ENCODE results near the gene CHSY1. TPM values are rescaled to one million over a fixed set of nuclear protein-coding genes. Genes with fewer than 3 reads are reported as not detected.

CHSY1 gene
- total and polyA plus RNA-seq, 10 donors = 6.8 to 99.5 (median 52.8) TPM

GRCh38 chr15:101156509-101157159 lies 95.2 kb downstream of the CHSY1 start:
- intact Hi-C loops (cut with DNase I; ENCODE audit: low total_unique reads) = no loop called here
- no peak overlapping the region for H3K27ac ChIP-seq
- 68 to 83% (median 81%) methylated on average over 21 of the region's 21 CpGs for WGBS, 5 donors
- H3K4me3 ChIP-seq = peak overlapping the region in 1 of 8 donors; percentile 27
- no peaks in the 10 kb centered on the region for H3K36me3 ChIP-seq
- H3K4me1 ChIP-seq = peaks cover 0 to 18% (median 10%) of the 10 kb centered on the region in 6 donors
- no peaks in the 10 kb centered on the region for H3K9me3 ChIP-seq
- H3K27me3 ChIP-seq (replicated peaks in 1 of 7) = no peaks in the 10 kb centered on the region
- DNase-seq = peak; percentile 81
- TF ChIP-seq, protein P1, sequence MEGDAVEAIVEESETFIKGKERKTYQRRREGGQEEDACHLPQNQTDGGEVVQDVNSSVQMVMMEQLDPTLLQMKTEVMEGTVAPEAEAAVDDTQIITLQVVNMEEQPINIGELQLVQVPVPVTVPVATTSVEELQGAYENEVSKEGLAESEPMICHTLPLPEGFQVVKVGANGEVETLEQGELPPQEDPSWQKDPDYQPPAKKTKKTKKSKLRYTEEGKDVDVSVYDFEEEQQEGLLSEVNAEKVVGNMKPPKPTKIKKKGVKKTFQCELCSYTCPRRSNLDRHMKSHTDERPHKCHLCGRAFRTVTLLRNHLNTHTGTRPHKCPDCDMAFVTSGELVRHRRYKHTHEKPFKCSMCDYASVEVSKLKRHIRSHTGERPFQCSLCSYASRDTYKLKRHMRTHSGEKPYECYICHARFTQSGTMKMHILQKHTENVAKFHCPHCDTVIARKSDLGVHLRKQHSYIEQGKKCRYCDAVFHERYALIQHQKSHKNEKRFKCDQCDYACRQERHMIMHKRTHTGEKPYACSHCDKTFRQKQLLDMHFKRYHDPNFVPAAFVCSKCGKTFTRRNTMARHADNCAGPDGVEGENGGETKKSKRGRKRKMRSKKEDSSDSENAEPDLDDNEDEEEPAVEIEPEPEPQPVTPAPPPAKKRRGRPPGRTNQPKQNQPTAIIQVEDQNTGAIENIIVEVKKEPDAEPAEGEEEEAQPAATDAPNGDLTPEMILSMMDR (IDR thresholded peaks at IDR 0.05 in 8 of 11, conservative IDR thresholded peaks at IDR 0.05 in 3 of 11) = no peak

GRCh38 chr15:101156061-101156460 lies 95.8 kb downstream of the CHSY1 start:
- Histone ChIP-seq H3K4me3 (peak overlapping the region in 1 of 8 donors; percentile 27), H3K36me3 (no peaks in the 10 kb centered on the region), H3K27ac (no peak overlapping the region), H3K9me3 (no peaks in the 10 kb centered on the region), H3K4me1 (peaks cover 0 to 23% (median 14%) of the 10 kb centered on the region in 6 donors), H3K27me3 (replicated peaks in 1 of 7) (no peaks in the 10 kb centered on the region)
- peak; percentile 59 for DNase-seq
- intact Hi-C loops (cut with DNase I; ENCODE audit: low total_unique reads) = no loop called here
- WGBS, 5 donors = 86 to 96% (median 92%) methylated on average over 6 of the region's 6 CpGs
- TF ChIP-seq POLR2A (IDR thresholded peaks at IDR 0.05) (no peak), POLR2AphosphoS5 (IDR thresholded peaks at IDR 0.05) (no peak)
- TF ChIP-seq, protein P1 (IDR thresholded peaks at IDR 0.05 in 8 of 11, conservative IDR thresholded peaks at IDR 0.05 in 3 of 11) = no peak

GRCh38 chr15:101153801-101154656 lies 97.8 kb downstream of the CHSY1 start:
- DNase-seq = peak; percentile 56
- Histone ChIP-seq H3K27me3 (replicated peaks in 1 of 7) (no peaks in the 10 kb centered on the region), H3K27ac (no peak overlapping the region), H3K4me1 (peaks cover 4 to 35% (median 21%) of the 10 kb centered on the region in 6 donors), H3K9me3 (no peaks in the 10 kb centered on the region), H3K36me3 (no peaks in the 10 kb centered on the region), H3K4me3 (no peak overlapping the region)
- no peak for TF ChIP-seq POLR2A (IDR thresholded peaks at IDR 0.05)
- no peak for TF ChIP-seq POLR2AphosphoS5 (IDR thresholded peaks at IDR 0.05)
- TF ChIP-seq, protein P1 (IDR thresholded peaks at IDR 0.05 in 8 of 11, conservative IDR thresholded peaks at IDR 0.05 in 3 of 11) = no peak
- intact Hi-C loops (cut with DNase I; ENCODE audit: low total_unique reads) = no loop called here
- 81 to 93% (median 91%) methylated on average over 16 to 19 of the region's 19 CpGs for WGBS, 5 donors

GRCh38 chr15:101152914-101153313 lies 98.9 kb downstream of the CHSY1 start:
- Histone ChIP-seq H3K27me3 (replicated peaks in 1 of 7) (no peaks in the 10 kb centered on the region), H3K27ac (no peak overlapping the region), H3K36me3 (no peaks in the 10 kb centered on the region), H3K4me3 (no peak overlapping the region), H3K4me1 (peaks cover 4 to 41% (median 28%) of the 10 kb centered on the region in 6 donors), H3K9me3 (no peaks in the 10 kb centered on the region)
- TF ChIP-seq POLR2AphosphoS5 (IDR thresholded peaks at IDR 0.05) = peak in 1 of 3 donors; percentile 40
- TF ChIP-seq POLR2A (IDR thresholded peaks at IDR 0.05) = no peak
- TF ChIP-seq, protein P1 (IDR thresholded peaks at IDR 0.05 in 8 of 11, conservative IDR thresholded peaks at IDR 0.05 in 3 of 11) = peak in 5 of 11 experiments; percentile 31 to 51 (median 45)
- intact Hi-C loops (cut with DNase I; ENCODE audit: low total_unique reads) = no loop called here
- DNase-seq = no peak
- 75 to 95% (median 81%) methylated on average over 10 of the region's 10 CpGs for WGBS, 5 donors
